Gastrocnemius medialis (tissue), 4 donors: Measurements from ENCODE around the gene SERTAD4. TPM values are rescaled to one million over a fixed set of nuclear protein-coding genes. Genes with fewer than 3 reads are reported as not detected.

Experiments
- ATAC-seq, 2 donors: fragments of 150-250 bp; one replicate each; pipeline ENCODE4 v1.9.1; 2016
- DNase-seq, 2 donors: peaks; one replicate each; pipeline ENCODE4 v3.0.0-alpha.2; 2019
- H3K27ac ChIP-seq, 4 donors: fragments of 200-600 bp; sonication (generic); 1 replicate in 1 of 4; 2 replicates in 3 of 4; pipeline ENCODE4 v1.5.1; 2016 to 2018; ENCODE audit warnings: mild to moderate bottlenecking in 2 of 4, moderate library complexity in 1 of 4
- H3K27me3 ChIP-seq, 3 donors: fragments of 200-600 bp; sonication (generic) in 2 of 3; 1 replicate in 1 of 3; 2 replicates in 2 of 3; pipeline versions ENCODE4 v1.5.1 to v1.6.0; 2016 to 2019; ENCODE audit warnings: mild to moderate bottlenecking in 1 of 3, moderate library complexity in 1 of 3
- H3K36me3 ChIP-seq, 2 donors: fragments of 200-600 bp; sonication (generic) in 1 of 2; one replicate each; pipeline ENCODE4 v1.5.1; 2017 to 2018
- H3K4me1 ChIP-seq, 2 donors: fragments of 200-600 bp; sonication (generic) in 1 of 2; one replicate each; pipeline ENCODE4 v1.5.1; 2016 to 2017; ENCODE audit warnings: mild to moderate bottlenecking in 2 of 2
- H3K4me3 ChIP-seq, 4 donors: fragments of 200-600 bp; sonication (generic) in 3 of 4; 1 replicate in 1 of 4; 2 replicates in 3 of 4; pipeline ENCODE4 v1.5.1; 2016 to 2019; ENCODE audit warnings: mild to moderate bottlenecking in 2 of 4
- H3K9me3 ChIP-seq, 3 donors: fragments of 200-600 bp; sonication (generic) in 2 of 3; 1 replicate in 1 of 3; 2 replicates in 2 of 3; pipeline ENCODE4 v1.5.1; 2016 to 2019
- CTCF ChIP-seq, 5 experiments: fragments of 450-650 bp in 3 of 5; fragments of 200-600 bp in 2 of 5; sonication (generic) in 2 of 5; IDR thresholded peaks in 4 of 5; conservative IDR thresholded peaks in 1 of 5; 1 replicate in 4 of 5; 2 replicates in 1 of 5; pipeline ENCODE4 v1.5.1; 2016 to 2019; ENCODE audit warnings: antibody characterized with exemption in 5 of 5, mild to moderate bottlenecking in 3 of 5, moderate library complexity in 3 of 5
- POLR2A ChIP-seq, 2 donors: fragments of 450-650 bp; IDR thresholded peaks; one replicate each; pipeline ENCODE4 v1.6.1; 2017; ENCODE audit warnings: antibody characterized with exemption in 2 of 2, mild to moderate bottlenecking in 2 of 2, moderate library complexity in 2 of 2
- in situ Hi-C, 4 donors: fragments of 200-750 bp; cut with MboI; loops; one replicate each; pipeline versions ENCODE4 v1.15.0 to v1.8.0; 2017; ENCODE audit warnings: low sequenced_read_pairs in 4 of 4
- intact Hi-C: fragments of 100-400 bp; cut with DNase I; formaldehyde crosslinking; loops from one replicate; pipeline ENCODE4 v1.15.1; 2023; ENCODE audit warnings: low total_unique reads
- total RNA-seq, 4 donors: library from RNA; depleted of rRNA; stranded (reverse); fragments of >200 nt; gene quantifications; one replicate each; pipeline versions ENCODE4 v1.1.0 to v1.2.3, GENCODE V29; 2016

SERTAD4 gene
- total RNA-seq, 4 donors from 2014 or later, result 0.10 to 0.41 (median 0.16) TPM; not detected in 1

DNA sequence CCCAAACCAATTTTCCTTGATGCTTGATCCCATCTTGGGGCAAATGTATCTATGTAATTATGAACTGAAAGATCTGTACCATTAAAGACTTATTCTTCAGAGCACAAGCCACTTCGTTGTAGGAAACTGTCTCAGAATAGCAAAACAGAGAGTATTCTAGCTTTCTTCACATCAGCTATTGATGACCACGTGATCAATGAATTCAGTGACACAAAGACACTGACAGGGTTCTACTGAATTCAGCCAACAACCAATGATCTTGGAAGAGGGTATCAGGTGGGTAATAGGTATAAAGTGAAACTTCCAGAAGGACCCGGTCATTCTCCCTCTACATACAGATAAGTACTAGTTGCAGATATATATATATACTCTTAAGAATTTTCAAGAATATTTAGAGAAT, 33.8 kb upstream of the SERTAD4 start:
- DNase-seq (no peak), ATAC-seq (no peak)
- intact Hi-C loops (no loop called here), in situ Hi-C loops (no loop called here)
- no peak overlapping the region for H3K27ac ChIP-seq
- H3K36me3 ChIP-seq, result no peaks in the 10 kb centered on the region
- H3K9me3 ChIP-seq, result no peaks in the 10 kb centered on the region
- H3K4me1 ChIP-seq, result no peaks in the 10 kb centered on the region
- no peaks in the 10 kb centered on the region for H3K27me3 ChIP-seq
- H3K4me3 ChIP-seq, result no peak overlapping the region
- no peak for TF ChIP-seq POLR2A (IDR thresholded peaks at IDR 0.05)
- TF ChIP-seq CTCF (IDR thresholded peaks at IDR 0.05 in 4 of 5, conservative IDR thresholded peaks at IDR 0.05 in 1 of 5), result no peak

DNA sequence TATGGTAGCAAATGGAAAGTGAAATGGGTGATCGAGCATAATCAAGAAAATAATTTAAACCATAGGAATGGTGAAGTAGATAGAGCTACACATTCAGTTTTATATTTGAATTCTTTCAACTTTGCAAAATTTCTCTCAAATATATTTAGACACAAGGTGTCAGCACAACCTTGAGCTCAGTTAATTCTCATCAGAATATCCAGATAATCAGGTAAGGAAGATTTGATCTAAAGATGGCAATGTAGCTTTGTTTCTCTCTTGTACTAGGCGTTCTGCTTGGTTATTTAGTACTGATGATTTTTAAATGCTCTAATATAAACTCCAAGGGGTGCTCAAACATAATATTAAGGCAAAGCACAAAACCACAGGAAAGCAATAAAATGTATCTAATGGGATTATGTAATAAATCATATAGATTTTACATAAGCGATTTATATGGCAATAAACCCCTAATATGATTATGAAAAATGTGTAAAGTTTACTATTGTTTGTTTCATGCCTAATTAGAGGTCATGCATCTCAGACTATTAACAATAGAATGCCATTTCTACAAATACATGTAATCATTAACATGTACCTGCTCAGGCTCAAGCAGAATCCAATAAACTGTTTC, 32.4 kb upstream of the SERTAD4 start:
- H3K36me3 ChIP-seq, result no peaks in the 10 kb centered on the region
- TF ChIP-seq POLR2A (IDR thresholded peaks at IDR 0.05) (no peak), CTCF (IDR thresholded peaks at IDR 0.05 in 4 of 5, conservative IDR thresholded peaks at IDR 0.05 in 1 of 5) (no peak)
- intact Hi-C loops, result no loop called here
- in situ Hi-C loops, result no loop called here
- no peak overlapping the region for H3K27ac ChIP-seq
- H3K9me3 ChIP-seq, result no peaks in the 10 kb centered on the region
- ATAC-seq, result no peak
- no peak overlapping the region for H3K4me3 ChIP-seq
- no peaks in the 10 kb centered on the region for H3K4me1 ChIP-seq
- no peak for DNase-seq
- no peaks in the 10 kb centered on the region for H3K27me3 ChIP-seq

DNA sequence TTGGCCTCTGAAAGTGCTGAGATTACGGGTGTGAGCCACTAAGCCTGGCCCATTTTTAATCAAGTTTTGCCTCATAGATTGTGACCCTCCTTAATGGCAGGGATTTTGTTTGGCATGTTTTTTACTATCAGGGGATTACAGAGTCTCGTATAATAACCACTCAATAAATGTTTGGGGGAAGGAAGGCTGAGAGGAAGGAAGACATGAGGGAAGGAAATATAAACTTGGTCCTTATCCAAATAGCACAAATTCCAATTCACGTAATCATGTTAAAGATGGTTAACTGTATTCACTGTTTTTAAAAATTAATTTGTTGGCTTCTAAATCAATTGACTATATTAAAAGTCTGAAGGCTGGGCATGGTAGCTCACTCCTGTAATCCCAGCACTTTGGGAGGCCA, 30.9 kb upstream of the SERTAD4 start:
- ATAC-seq (no peak), DNase-seq (no peak)
- no peaks in the 10 kb centered on the region for H3K27me3 ChIP-seq
- in situ Hi-C loops (no loop called here), intact Hi-C loops (no loop called here)
- H3K4me1 ChIP-seq, result no peaks in the 10 kb centered on the region
- H3K4me3 ChIP-seq, result no peak overlapping the region
- H3K9me3 ChIP-seq, result no peaks in the 10 kb centered on the region
- no peak overlapping the region for H3K27ac ChIP-seq
- TF ChIP-seq POLR2A (IDR thresholded peaks at IDR 0.05) (no peak), CTCF (IDR thresholded peaks at IDR 0.05 in 4 of 5, conservative IDR thresholded peaks at IDR 0.05 in 1 of 5) (no peak)
- no peaks in the 10 kb centered on the region for H3K36me3 ChIP-seq

DNA sequence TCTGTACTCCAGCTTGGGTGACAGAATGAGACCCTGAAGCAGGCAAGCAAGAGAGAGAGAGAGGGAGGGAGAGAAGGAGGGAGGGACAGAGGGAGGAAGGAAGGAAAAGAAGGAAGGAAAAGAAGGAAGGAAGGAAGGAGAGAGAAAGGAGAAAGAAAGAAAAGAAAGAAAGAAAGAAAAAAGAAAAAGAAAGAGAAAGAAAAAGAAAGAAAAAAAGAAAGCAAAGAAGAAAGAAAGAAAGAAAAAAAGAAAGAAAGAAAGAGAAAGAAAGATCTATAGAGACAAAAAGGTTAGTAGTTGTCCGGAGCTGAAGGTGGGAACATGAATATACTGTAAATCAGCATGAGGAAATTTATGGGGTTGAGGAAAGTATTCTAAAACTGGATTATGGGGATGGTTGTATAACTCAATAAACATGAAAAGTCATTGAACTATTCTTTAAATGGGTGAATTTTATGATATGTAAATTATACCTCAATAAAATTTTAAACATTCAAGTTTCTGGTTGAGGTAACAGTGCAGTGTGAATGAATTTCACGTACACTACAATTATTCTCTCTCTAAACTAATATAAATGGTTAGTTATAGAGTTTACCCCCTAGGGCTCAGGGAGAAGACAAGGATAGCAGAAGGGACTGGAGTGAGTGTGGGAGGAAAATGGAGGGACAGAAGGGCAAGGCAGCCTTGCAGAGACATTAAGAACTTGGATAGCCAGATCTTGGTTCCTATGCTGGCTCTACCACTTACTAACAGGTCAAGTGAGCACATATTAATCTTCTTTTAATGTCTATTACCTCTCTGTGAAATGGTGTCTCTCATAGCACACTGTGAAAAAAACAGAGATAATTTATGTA, 24.8 kb upstream of the SERTAD4 start:
- no peak for DNase-seq
- H3K27me3 ChIP-seq, result no peaks in the 10 kb centered on the region
- H3K4me1 ChIP-seq, result no peaks in the 10 kb centered on the region
- no peaks in the 10 kb centered on the region for H3K36me3 ChIP-seq
- ATAC-seq, result no peak
- no peak overlapping the region for H3K27ac ChIP-seq
- no peak for TF ChIP-seq CTCF (IDR thresholded peaks at IDR 0.05 in 4 of 5, conservative IDR thresholded peaks at IDR 0.05 in 1 of 5)
- TF ChIP-seq POLR2A (IDR thresholded peaks at IDR 0.05), result no peak
- no peaks in the 10 kb centered on the region for H3K9me3 ChIP-seq
- no peak overlapping the region for H3K4me3 ChIP-seq
- intact Hi-C loops (no loop called here), in situ Hi-C loops (no loop called here)
